NCI-H524 (cell line): ENCODE results near the gene SLCO1B1.
"Not testable (repeated sequence)": the region's sequence is repeated elsewhere in the genome, so short reads cannot be mapped to it uniquely, and the experiment has no call there.

Source experiments
- DNase-seq, 2 experiments: peaks; one replicate each; lab custom pipeline; 2025; lab: John Stamatoyannopoulos, UW

SLCO1B1 gene, protein sequence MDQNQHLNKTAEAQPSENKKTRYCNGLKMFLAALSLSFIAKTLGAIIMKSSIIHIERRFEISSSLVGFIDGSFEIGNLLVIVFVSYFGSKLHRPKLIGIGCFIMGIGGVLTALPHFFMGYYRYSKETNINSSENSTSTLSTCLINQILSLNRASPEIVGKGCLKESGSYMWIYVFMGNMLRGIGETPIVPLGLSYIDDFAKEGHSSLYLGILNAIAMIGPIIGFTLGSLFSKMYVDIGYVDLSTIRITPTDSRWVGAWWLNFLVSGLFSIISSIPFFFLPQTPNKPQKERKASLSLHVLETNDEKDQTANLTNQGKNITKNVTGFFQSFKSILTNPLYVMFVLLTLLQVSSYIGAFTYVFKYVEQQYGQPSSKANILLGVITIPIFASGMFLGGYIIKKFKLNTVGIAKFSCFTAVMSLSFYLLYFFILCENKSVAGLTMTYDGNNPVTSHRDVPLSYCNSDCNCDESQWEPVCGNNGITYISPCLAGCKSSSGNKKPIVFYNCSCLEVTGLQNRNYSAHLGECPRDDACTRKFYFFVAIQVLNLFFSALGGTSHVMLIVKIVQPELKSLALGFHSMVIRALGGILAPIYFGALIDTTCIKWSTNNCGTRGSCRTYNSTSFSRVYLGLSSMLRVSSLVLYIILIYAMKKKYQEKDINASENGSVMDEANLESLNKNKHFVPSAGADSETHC

DNA sequence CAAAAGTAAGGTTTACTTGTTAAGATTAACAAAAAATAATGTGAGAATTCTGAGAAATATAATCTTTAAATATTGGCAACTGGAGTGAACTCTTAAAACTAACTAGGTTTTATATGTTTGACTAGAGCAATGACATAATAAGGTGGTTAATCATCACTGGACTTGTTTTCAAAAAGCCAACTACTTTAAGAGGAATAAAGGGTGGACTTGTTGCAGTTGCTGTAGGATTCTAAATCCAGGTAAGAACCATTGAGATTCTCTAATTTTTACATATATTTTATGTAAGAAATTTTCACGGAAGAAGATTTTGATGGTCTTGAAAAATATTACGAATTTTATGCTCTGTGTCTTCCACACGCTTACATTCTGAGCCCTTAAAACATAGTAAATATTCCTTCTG lies at the start of gene SLCO1B1:
SLCO1B1 (plus strand) TSS at position 197 of the 400 bp plus-strand sequence. CDS start 10,381 bp downstream, outside the sequence.
- no peak for DNase-seq

DNA sequence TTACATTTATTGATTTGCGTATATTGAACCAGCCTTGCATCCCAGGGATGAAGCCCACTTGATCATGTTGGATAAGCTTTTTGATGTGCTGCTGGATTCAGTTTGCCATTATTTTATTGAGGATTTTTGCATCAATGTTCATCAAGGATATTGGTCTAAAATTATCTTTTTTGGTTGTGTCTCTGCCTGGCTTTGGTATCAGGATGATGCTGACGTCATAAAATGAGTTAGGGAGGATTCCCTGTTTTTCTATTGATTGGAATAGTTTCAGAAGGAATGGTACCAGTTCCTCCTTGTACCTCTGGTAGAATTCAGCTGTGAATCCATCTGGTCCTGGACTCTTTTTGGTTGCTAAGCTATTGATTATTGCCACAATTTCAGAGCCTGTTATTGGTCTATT lies 46.2 kb upstream of the SLCO1B1 start:
- DNase-seq: not testable (repeated sequence)

DNA sequence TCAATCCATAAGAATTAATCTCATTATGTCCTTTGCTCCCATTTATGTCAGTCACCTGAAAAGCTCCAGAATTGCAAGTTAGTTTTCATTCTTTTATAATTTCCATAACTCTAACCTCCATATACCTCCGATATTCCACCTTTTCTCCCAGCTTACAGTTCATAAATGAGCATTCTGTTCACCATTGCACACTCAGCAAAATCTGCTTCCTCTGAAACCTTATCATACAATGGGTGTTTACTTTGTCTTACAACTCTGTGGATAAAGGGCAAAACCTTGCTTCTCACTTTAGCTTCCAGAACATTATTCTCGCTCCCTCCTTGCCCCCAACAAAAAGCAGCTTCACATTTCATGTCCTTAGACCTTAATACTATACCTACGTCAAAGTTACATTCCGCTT lies 19.3 kb upstream of the SLCO1B1 start:
- no peak for DNase-seq

DNA sequence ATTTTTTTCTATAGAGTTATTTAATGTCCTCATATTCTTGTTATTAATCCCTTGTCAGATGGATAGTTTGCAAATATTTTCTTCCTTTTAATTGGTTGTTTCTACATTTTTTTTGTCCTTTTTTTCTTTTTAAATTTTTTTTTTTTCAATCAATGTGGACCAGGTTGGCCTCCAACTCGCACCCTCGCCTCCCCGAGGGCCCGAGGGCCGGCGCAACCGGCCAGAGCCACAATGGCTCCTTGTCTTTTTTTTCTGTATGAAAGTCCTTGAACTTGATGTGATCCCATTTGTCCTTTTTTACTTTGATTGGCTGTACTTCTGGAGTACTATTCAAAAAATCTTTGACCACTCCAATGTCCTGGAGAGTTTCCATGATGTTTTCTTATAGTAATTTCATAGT lies 17.7 kb upstream of the SLCO1B1 start:
- DNase-seq: no peak

DNA sequence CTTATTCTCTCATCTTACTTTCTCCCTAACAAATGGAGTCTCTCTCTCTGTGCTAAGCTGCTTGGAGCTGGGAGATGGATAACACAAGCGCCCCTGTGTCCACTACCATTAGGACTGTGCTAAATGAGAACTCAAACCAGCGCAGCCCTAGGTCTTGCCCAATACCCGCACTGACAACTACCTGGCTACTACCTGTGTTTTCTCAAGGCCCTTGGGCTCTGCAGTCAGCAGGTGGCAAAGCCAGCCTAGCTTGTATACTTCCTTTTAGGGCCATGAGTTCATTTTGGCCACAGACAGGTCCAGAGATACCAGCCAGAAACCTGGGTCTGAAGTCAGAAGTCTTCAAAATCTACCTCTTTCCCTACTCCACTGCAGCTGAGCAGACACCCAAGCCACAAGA lies 13.0 kb upstream of the SLCO1B1 start:
- no peak for DNase-seq

DNA sequence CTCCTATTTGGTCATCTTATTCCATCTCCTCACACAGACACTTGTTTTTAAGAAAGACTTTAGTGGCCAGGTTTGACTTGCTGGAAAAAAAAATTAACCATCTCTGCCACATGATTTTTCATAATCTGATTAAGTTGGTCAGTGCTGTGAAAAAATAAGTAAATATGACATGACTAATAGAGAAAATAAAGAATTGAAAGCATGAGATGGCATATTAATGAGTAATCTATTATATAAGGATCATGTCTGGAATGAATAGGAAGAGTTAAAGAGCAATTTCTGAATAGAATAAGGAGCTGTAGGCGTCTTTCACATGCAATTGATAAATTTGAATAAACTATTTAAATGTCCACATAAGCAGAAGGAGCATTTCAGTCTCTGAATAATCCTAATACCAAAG lies 12.2 kb upstream of the SLCO1B1 start:
- DNase-seq: no peak

DNA sequence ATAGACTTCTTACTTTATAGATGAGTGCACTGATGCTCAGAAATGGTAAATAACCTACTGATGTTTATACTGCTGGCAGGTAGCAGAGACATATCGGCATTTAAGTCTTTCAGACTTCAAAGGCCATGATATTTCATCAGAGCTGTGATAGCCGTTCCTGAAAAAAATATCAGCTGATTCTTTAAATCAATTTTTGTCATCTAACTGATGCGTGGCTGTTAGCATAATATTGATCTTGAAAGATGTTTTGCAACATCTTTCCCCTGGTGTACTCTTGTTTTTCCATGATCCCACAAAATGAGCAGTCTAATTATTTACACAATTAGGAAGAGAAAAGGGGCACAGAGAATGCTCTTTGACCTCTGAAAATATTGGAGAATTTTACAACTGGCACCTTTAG lies 1.6 kb upstream of the SLCO1B1 start:
- no peak for DNase-seq

DNA sequence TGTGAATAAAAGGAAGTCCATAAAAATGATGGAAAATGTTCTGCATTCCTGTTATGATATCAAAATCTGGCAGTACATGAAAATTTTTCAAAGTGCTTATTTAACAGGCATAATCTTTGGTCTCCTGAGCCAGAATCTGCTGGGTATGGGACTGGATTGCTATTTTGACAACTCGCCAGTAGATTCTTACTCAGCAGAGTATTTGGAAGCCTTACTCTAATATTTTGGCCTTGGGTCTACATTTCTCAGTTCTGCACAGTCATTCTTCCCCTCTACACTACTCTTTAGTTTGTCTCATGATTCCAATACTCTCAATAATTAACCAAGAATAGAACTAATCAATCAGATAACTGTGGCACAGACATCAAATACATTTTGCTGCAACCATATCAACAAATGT lies 1.1 kb upstream of the SLCO1B1 start:
- DNase-seq: no peak

DNA sequence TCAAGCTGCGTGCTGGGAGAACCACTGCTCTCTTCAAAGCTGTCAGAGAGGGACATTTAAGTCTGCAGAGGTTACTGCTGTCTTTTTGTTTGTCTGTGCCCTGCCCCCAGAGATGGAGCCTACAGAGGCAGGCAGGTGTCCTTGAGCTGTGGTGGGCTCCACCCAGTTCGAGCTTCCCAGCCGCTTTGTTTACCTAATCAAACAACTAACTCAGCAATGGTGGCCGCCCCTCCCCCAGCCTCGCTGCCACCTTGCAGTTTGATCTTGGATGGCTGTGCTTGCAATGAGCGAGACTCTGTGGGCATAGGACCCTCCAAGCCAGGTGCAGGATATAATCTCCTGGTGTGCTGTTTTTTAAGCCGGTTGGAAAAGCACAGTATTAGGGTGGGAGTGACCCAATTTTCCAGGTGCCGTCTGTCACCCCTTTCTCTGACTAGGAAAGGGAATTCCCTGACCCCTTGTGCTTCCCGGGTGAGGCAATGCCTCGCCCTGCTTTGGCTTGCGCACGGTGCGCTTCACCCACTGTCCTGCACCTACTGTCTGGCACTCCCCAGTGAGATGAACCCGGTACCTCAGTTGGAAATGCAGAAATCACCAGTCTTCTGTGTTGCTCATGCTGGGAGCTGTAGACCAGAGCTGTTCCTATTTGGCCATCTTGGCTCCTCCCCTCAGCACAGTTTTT lies 6.5 kb downstream of the SLCO1B1 start:
- DNase-seq: not testable (repeated sequence)

DNA sequence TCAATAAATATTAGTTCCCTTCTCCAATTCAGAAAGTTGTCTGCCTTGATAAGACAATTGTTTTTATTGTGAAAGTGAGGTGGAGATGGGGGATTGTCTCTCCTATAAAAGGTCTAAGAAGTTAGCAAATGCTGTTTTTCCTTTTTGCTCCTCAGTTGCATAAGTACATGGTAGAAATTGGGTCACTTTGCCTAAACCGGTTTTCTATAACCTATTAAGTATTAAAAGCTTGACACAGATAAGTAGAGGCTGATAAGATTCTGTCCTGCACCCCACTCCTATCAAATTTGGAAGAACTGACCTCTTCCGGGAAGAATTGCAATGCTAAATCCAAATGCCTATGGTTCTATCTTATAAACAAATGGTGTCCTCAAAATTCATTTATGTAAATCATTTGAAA lies 7.0 kb downstream of the SLCO1B1 start:
- no peak for DNase-seq

DNA sequence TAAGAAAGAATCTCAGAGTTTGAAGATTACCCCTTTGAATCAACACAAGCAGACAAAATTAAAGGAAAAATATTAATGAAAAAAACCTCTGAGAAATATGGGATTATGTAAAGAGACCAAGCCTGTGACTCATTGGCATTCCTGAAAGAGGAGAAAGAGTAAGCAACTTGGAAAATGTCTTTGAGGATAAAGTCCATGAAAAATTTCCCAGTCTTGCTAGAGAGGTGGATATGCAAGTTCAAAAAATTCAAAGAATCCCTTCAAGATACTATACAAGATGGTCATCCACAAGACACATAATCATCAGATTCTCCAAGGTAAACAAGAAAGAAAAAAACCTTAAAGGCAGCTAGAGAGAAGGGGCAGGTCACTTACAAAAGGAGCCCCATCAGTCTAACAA lies 13.3 kb downstream of the SLCO1B1 start:
- DNase-seq: no peak

DNA sequence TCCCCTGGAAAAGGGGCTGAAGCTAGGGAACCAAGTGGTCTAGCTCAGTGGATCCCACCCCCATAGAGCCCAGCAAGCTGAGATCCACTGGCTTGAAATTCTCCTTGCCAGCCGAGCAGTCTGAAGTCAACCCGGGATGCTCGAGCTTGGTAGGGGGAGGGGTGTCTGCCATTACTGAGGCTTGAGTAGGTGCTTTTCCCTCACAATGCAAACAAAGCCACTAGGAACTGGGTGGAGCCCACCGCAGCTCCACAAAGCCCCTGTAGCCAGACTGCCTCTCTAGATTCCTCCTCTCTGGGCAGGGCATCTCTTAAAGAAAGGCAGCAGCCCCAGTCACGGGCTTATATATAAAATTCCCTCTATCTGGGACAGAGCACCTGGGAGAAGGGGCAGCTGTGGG lies 18.9 kb downstream of the SLCO1B1 start:
- DNase-seq: not testable (repeated sequence)

DNA sequence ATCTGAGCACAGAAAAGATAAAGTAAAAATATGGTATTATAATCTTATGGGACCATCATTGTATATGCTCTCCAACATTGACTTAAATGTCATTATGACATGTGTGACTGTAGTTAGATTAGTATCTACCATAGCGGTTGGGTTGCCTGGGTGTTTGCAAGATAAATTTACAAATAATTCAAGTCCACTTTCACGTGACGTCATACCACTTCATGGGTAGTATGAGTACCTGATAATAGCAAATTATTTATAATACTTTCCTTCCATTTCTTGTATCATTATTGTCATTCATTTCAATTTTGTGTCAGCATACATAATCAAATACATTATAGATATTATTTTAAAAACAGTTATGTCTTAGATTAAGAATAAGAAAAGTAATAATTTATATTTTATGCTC lies 20.2 kb downstream of the SLCO1B1 start:
- no peak for DNase-seq

DNA sequence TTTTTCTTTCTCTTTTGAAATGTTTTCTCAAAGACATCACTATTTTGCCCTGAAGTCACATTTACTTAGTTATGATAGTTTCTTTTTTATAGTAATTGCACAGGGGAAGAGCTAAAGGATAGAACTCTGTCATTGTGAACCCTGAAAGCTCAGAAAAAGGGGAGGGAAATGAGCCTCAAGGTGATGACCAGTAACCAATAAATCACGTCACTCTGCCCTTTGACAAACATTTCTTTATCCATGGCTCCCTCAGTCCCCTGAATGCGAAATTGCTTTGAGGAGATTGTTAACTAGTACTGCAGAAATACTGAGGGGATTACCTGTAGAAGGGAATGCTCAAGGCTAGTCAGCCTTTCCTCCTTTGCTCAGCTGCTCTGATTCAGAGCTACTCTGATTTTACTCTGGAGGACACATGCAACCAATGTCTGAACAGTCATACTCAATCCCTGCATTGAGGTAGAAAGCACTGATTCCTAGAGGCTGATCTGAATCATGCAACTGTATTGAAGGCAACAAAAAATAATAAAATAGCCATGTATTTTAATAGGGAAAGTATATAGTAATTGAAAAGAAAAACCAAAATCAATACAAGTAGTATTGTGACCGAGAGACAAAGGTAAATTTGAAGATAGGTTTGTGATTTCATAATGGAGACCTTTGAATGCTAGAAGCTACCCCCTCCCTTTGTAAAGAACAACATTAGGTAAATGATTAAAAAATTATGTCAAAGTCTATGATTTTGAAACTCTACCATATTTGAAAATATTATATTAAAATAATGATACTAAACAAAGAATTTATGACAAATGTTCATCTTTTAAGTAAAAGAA lies 24.7 kb downstream of the SLCO1B1 start:
- DNase-seq: no peak

DNA sequence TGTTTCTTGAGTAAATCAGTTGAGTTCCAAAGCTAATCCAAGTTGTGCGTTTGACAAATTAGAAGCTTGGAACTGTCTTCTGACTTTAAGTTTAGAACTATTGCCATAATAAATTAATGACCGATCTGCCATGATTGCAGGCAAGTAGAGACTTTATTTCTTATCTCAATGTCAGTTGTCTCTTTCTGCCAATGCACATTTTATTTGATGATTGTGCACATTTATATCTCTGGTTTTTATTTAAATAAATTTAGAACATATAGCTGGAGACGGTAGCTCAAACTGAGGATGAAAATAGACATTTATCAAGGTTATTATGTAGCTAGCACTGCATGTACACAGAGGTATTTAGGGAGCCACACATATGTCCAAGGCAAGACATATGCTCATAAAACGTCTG lies 34.1 kb downstream of the SLCO1B1 start:
- DNase-seq: peak in 1 of 2 experiments; percentile 35

DNA sequence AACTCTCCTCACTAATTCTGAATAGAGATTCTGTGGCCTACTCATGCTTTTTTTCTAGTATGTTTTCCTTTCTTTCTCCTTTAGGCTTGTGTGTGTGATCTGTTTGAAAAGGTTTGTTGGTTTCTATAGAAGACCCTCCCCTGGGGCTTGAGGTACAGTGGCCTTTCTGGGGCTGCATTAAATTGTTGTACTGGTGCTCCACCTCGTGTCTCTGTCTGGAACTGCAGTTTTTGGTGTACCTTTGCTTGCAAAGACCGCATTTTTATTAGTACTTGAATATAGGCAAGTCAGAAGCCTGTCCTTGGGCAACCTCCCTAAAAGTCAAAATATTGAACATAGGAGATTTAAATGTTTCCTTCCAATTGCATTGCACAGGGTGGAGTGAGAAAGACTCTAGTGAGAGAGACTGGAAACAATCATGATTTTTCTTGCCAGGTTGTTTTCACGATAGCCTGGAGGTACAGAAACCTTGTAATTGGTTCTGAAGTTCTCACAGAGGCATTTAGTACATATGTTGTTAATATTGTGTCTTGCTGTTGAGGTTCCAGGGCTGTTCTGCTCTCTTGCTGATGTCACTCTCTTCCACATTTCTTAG lies 39.0 kb downstream of the SLCO1B1 start:
- peak in 1 of 2 experiments; percentile 65 for DNase-seq

DNA sequence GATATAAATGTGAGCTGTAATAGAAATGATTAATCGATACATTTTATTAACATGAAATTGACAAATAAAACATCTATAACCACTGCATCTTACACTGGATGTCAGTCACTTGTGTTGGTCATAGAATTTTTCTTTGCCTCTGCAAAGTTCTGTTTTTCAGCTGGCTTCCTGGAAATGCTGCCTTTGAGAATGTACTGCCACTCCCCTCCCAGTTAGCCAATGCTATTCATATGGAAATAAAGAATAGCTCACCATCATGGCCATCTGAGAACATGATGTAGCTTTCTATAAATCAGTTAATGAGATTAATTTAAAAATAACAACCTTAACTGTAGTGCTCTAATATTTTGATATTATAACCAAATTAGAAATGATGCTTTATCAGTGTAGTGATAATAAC lies 41.1 kb downstream of the SLCO1B1 start:
- no peak for DNase-seq

DNA sequence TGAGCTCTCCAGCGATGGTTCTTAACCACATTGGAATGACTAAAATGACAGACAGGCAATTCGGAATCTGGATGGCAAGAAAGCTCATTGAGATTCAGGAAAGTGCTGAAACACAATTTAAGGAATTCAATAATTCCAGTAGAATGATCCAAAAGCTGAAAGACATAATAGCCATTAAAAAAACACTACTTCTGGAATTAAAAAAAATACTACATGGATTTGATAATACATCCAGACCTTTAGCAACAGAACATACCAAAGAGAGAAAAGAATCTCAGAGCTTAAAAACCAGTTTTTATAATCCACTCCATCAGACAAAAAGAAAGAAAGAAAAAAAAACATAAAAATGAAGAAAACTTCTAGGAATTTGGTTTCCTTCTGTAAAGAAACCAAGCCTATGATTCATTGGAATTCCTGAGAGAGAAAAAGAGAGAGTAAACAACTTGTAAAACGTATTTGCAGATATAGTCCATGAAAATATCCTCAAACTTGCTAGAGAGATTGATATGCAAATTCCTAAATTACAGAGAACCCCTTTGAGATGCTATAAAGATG lies 52.8 kb downstream of the SLCO1B1 start:
- no peak for DNase-seq

DNA sequence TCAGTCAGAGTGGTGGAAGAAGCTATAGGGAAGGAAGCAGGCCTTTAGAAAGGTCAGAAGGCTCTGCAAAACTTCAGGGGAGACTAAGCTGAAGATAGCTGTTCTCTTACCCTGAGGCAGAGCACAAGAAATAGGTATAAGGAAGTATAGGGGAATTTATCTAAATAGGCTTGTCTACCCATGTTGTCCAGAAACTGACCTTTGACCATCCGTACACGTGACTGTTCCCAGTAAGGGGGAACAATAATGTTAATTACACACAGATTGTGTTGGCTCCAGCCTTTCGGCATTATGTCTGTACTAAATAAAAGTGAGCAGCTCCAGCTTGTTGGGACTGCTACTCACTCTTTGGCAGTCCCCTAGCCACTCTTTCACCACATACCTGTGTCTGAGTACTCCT lies 59.0 kb downstream of the SLCO1B1 start:
- DNase-seq: no peak

DNA sequence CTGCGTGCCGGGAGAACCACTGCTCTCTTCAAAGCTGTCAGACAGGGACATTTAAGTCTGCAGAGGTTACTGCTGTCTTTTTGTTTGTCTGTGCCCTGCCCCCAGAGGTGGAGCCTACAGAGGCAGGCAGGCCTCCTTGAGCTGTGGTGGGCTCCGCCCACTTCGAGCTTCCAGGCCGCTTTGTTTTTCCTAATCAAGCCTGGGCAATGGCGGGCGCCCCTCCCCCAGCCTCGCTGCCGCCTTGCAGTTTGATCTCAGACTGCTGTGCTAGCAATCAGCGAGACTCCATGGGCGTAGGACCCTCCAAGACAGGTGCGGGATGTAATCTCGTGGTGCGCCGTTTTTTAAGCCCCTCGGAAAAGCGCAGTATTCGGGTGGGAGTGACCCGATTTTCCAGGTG lies 83.4 kb downstream of the SLCO1B1 start:
- DNase-seq: not testable (repeated sequence)

DNA sequence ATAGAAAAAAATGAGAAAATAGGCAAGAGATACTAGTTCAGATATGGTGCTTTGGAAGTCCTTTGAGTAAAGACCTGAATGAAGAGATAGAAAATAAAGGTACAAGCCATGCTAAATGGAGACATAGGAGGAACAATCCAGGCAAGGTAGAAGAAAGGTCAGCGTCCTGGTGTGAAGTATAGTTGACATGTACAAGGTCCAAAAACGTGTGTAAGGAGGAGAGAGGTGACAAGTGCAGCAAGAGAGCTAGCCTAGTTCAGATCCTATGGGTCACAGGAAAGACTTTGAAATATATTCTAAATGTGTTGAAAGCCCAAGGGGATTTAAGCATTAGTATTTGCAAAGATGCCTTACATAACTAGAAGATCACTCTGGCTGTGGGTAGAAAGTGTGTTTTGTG lies 88.2 kb downstream of the SLCO1B1 start:
- no peak for DNase-seq
